ENCODE results near the gene ARHGAP9.
"Not testable (repeated sequence)": the region's sequence is repeated elsewhere in the genome, so short reads cannot be mapped to it uniquely, and the experiment has no call there.

ARHGAP9 gene

GRCh38 chr12:57459055-57459749 lies 20.5 kb downstream of the ARHGAP9 start:
- in situ Hi-C loops (cut with HindIII; ENCODE audit: low sequenced_read_pairs): no loop called here

DNA sequence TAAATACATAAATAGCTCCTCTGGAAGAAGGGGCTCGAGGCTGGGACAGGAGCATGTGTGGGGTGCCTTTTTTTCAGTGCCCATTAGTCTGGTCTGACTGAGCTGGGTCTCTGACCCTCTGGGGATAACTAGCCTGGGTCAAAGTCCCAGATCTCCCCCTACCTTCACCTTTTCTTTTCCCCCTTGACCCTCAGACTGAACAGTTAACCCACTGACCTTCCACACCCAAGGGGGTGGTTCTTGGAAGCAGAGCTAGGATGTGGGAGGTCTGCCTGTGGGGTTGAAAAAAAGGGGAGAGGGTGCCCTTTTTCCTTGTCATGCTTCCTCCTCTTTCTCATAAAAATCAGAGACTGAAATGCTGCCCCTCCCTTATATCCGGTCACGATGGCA lies 21.0 kb downstream of the ARHGAP9 start:
- in situ Hi-C loops (cut with HindIII; ENCODE audit: low sequenced_read_pairs): no loop called here

GRCh38 chr12:57456737-57457490 lies 22.8 kb downstream of the ARHGAP9 start:
- in situ Hi-C loops (cut with HindIII; ENCODE audit: low sequenced_read_pairs): no loop called here

DNA sequence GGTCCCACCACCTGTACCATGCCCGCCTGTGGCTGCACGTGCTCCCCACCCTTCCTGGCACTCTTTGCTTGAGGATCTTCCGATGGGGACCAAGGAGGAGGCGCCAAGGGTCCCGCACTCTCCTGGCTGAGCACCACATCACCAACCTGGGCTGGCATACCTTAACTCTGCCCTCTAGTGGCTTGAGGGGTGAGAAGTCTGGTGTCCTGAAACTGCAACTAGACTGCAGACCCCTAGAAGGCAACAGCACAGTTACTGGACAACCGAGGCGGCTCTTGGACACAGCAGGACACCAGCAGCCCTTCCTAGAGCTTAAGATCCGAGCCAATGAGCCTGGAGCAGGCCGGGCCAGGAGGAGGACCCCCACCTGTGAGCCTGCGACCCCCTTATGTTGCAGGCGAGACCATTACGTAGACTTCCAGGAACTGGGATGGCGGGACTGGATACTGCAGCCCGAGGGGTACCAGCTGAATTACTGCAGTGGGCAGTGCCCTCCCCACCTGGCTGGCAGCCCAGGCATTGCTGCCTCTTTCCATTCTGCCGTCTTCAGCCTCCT lies 23.4 kb downstream of the ARHGAP9 start:
- in situ Hi-C loops (cut with HindIII; ENCODE audit: low sequenced_read_pairs): no loop called here

DNA sequence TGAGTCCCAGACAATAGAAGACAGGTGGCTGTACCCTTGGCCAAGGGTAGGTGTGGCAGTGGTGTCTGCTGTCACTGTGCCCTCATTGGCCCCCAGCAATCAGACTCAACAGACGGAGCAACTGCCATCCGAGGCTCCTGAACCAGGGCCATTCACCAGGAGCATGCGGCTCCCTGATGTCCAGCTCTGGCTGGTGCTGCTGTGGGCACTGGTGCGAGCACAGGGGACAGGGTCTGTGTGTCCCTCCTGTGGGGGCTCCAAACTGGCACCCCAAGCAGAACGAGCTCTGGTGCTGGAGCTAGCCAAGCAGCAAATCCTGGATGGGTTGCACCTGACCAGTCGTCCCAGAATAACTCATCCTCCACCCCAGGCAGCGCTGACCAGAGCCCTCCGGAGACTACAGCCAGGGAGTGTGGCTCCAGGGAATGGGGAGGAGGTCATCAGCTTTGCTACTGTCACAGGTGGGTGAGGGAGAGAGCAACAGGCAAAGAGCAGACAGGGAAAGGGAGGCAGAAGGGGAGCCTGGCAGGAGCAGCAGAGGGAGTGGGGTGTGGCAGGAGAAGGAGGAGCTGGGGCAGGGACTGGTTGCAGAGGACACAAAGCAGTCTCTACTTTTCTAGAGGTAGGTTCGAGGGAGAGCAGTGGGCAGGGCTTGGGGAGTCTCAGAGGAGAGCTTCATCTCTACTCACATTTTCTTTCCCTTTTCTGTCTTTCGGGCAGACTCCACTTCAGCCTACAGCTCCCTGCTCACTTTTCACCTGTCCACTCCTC lies 24.1 kb downstream of the ARHGAP9 start:
- in situ Hi-C loops (cut with HindIII; ENCODE audit: low sequenced_read_pairs): no loop called here

DNA sequence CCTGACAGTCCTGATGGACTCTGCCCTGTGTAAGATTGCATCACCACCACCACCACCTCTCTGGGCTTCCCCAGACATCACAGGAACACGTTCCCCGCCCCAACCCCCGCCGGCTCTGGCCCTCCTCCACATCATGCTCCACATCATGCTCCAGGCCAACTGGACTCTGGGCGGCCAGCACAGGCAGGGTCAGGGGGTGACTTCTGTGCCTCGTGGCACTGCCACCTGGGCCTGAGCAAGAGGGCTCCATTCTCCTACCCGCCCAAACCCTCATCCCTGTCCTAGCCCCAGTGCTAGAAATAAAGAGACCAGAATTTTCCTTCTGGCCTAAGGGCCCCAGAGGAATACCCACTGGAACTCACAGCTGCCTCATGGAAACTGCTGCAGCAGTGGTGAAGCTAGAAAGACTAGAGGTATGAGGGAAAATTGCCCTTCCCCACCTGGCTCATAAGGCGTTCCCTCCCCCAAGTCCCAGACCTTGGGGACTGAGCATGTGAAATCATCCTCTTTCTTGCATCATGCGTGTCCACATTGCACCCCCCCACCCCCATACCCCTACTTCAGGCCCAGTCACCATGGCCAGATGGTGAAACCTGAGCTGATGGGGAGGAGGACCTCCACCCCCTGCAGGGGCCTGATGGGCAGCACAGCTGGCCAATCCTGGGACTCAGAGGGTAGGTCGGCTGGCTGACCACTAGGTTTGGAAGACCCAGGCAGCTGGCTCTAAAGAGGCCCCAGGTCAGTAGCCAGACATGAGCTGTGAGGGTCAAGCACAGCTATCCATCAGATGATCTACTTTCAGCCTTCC lies 24.9 kb downstream of the ARHGAP9 start, which contains the start of gene INHBE:
TSS of gene INHBE (plus strand) at position 742 of the 808 bp plus-strand sequence. CDS start 230 bp downstream, outside the sequence.
- in situ Hi-C loops (cut with HindIII; ENCODE audit: low sequenced_read_pairs): no loop called here

- in situ Hi-C loops (cut with HindIII; ENCODE audit: low sequenced_read_pairs): no loop called here
Measured at GRCh38 chr12:57454213-57454565, 25.5 kb downstream of the ARHGAP9 start.

GRCh38 chr12:57452937-57453509 lies 26.6 kb downstream of the ARHGAP9 start:
- in situ Hi-C loops (cut with HindIII; ENCODE audit: low sequenced_read_pairs): no loop called here

- in situ Hi-C loops (cut with HindIII; ENCODE audit: low sequenced_read_pairs): no loop called here
Measured at GRCh38 chr12:57452181-57452936, 27.3 kb downstream of the ARHGAP9 start.

GRCh38 chr12:57451233-57451778 lies 28.4 kb downstream of the ARHGAP9 start:
- in situ Hi-C loops (cut with HindIII; ENCODE audit: low sequenced_read_pairs): no loop called here

DNA sequence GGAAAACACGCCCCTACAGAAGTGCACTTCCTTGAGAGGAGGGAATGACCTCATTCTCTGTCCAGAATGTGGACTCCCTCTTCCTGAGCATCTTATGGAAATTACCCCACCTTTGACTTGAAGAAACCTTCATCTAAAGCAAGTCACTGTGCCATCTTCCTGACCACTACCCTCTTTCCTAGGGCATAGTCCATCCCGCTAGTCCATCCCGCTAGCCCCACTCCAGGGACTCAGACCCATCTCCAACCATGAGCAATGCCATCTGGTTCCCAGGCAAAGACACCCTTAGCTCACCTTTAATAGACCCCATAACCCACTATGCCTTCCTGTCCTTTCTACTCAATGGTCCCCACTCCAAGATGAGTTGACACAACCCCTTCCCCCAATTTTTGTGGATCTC lies 29.6 kb downstream of the ARHGAP9 start:
- in situ Hi-C loops (cut with HindIII; ENCODE audit: low sequenced_read_pairs): no loop called here

- in situ Hi-C loops (cut with HindIII; ENCODE audit: low sequenced_read_pairs): no loop called here
Measured at GRCh38 chr12:57449375-57449774, 30.3 kb downstream of the ARHGAP9 start.

- in situ Hi-C loops (cut with HindIII; ENCODE audit: low sequenced_read_pairs): no loop called here
Measured at GRCh38 chr12:57448669-57449068, 31.0 kb downstream of the ARHGAP9 start.

DNA sequence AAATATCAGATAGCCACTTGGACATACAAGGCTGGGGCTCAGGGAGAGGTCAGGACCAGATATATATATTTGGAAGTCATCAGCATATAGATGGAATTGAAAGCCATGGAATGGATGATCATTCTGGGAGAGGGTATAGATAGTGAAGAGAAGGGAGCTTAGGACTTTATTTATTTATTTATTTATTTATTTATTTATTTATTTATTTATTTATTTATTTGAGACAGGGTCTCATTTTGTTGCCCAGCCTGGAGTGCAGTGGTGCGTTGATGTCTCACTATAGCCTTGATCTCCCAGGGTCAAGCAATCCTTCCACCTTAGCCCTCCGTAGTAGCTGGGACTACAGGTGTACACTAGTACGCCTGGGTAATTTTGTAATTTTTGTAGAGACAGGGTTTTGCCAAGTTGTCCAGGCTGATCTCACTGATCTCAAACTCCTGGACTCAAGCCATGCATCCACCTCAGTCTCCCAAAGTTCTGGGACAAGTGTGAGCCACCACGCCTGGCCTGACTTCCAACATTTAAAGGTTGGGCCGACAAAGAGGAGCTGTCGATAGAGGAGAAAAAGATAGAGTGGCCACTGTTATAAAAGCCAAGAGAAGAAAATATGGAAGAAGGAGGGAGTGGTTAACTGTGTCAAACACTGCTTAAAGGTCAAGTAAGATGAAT lies 33.2 kb downstream of the ARHGAP9 start:
- in situ Hi-C loops (cut with HindIII; ENCODE audit: low sequenced_read_pairs): no loop called here

DNA sequence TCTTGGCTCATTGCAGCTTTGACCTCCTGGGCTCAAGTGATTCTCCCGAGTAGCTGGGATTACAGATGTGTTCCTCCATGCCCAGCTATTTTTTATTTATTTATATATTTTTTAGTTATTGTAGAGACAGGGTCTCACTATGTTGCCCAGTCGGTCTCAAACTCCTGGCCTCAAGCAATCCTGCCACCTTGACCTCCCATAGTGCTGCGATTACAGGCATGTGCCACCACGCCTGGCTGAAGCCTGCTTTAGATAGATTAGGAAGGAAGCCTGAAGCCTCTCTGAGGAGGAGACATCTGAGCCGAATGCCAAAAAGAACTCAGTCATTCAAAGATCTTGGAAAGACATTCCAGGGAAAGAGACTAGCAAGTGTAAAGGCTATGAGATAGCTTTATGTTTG lies 34.9 kb downstream of the ARHGAP9 start:
- in situ Hi-C loops (cut with HindIII; ENCODE audit: low sequenced_read_pairs): no loop called here

- in situ Hi-C loops (cut with HindIII; ENCODE audit: low sequenced_read_pairs): not testable (repeated sequence)
Measured at GRCh38 chr12:57444337-57444736, 35.3 kb downstream of the ARHGAP9 start.

GRCh38 chr12:57441846-57442427 lies 37.7 kb downstream of the ARHGAP9 start:
- in situ Hi-C loops (cut with HindIII; ENCODE audit: low sequenced_read_pairs): no loop called here

DNA sequence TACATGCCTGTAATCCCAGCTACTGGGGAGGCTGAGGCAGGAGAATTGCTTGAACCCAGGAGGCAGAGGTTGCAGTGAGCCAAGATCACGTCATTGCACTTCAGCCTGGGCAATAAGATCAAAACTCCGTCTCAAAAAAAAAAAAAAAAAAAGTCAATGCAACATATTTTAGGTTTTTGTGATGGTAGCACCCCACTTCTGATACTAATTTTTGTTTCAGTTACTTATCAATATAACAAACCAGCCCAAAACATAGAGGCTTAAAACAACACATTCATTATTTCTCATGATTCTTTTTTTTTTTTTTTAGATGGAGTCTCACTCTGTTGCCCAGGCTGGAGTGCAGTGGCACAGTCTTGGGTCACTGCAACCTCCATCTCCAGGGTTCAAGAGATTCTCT lies 38.3 kb downstream of the ARHGAP9 start:
- in situ Hi-C loops (cut with HindIII; ENCODE audit: low sequenced_read_pairs): not testable (repeated sequence)

All from endothelial cell of hepatic sinusoid (primary cell).